GM10248 (cell line): ENCODE data around the gene GRAMD2B.

Source experiments
- CTCF ChIA-PET: fragments of 300-600 bp; sonication (Branson Sonifier 250); formaldehyde crosslinking; extraction: SDS; loops from one replicate; lab custom pipeline; 2021; ENCODE audit warnings: antibody characterized with exemption; lab: Yijun Ruan, JAX
- POLR2A ChIA-PET: fragments of 350-650 bp; sonication (Branson Sonifier 250); formaldehyde crosslinking; extraction: SDS; loops from one replicate; lab custom pipeline; 2020; ENCODE audit warnings: antibody characterized with exemption; lab: Yijun Ruan, JAX
- DNase-seq: peaks from one replicate; pipeline ENCODE4 v3.0.0; 2012; ENCODE audit errors: extremely low spot score
- CTCF ChIP-seq: IDR thresholded peaks from 2 replicates; pipeline ENCODE4 v1.5.1; 2012; ENCODE audit warnings: mild to moderate bottlenecking, low read depth; ENCODE audit errors: extremely low read depth, missing control alignments, control extremely low read depth

Gene GRAMD2B

GRCh38 chr5:126506079-126506478 is 82.9 kb downstream of the GRAMD2B start:
- no peak for TF ChIP-seq CTCF
- POLR2A ChIA-PET, result no interaction called here
- no peak for DNase-seq
- CTCF ChIA-PET, result no interaction called here

GRCh38 chr5:126508251-126508961 is 85.2 kb downstream of the GRAMD2B start:
- DNase-seq, result no peak
- CTCF ChIA-PET, result interaction anchor here (1.2 kb wide), 1 partner anchor 8 kb away, joined by 4 read pairs; no protein-coding TSS in a partner anchor
- POLR2A ChIA-PET, result no interaction called here
- TF ChIP-seq CTCF, result no peak

- ChIA-PET POLR2A (no interaction called here), CTCF (interaction anchor here (1.2 to 1.5 kb wide), 2 partner anchors 8 to 9 kb away, joined by 4 to 6 read pairs; no protein-coding TSS in a partner anchor)
- TF ChIP-seq CTCF, result no peak
- DNase-seq, result no peak
Measured at GRCh38 chr5:126508962-126509279, 85.7 kb downstream of the GRAMD2B start.

- ChIA-PET POLR2A (no interaction called here), CTCF (interaction anchor here (1.5 kb wide), 1 partner anchor 9 kb away, joined by 6 read pairs; no protein-coding TSS in a partner anchor)
- no peak for DNase-seq
- TF ChIP-seq CTCF, result no peak
Measured at GRCh38 chr5:126509339-126509738, 86.1 kb downstream of the GRAMD2B start.

- ChIA-PET CTCF (interaction anchor here (1.2 to 2.6 kb wide), 4 partner anchors 10 to 174 kb away, joined by 3 to 16 read pairs (median 4); no protein-coding TSS in a partner anchor), POLR2A (no interaction called here)
- no peak for DNase-seq
- TF ChIP-seq CTCF, result no peak
Measured at GRCh38 chr5:126511961-126512360, 88.8 kb downstream of the GRAMD2B start.

- CTCF ChIA-PET, result interaction anchor here (1.2 to 2.6 kb wide), 5 partner anchors 10 to 174 kb away, joined by 3 to 16 read pairs (median 3); no protein-coding TSS in a partner anchor
Measured at GRCh38 chr5:126512451-126512850, 89.2 kb downstream of the GRAMD2B start.

More at GRCh38 chr5:126512451-126512850, 89.2 kb downstream of the GRAMD2B start:
- no peak for DNase-seq
- POLR2A ChIA-PET, result no interaction called here
- TF ChIP-seq CTCF, result no peak
